Lower leg skin (tissue), 4 donors: ENCODE measurements around the gene ANKH. TPM values are rescaled to one million over a fixed set of nuclear protein-coding genes. Genes with fewer than 3 reads are reported as not detected.
"Not testable (repeated sequence)": the region's sequence is repeated elsewhere in the genome, so short reads cannot be mapped to it uniquely, and the experiment has no call there.

Source experiments
- DNase-seq, 2 donors: peaks; one replicate each; pipeline ENCODE4 v3.0.0-alpha.2; 2019; ENCODE audit warnings: low spot score in 2 of 2
- H3K4me3 ChIP-seq: fragments of 200-600 bp; sonication (generic); 2 replicates; pipeline ENCODE4 v1.5.1; 2017; ENCODE audit warnings: mild to moderate bottlenecking, low read depth; ENCODE audit not compliant: poor library complexity, severe bottlenecking
- POLR2A ChIP-seq, 2 donors: fragments of 450-650 bp; IDR thresholded peaks; one replicate each; pipeline ENCODE4 v1.6.1; 2016 to 2017; ENCODE audit warnings: antibody characterized with exemption in 2 of 2, mild to moderate bottlenecking in 1 of 2, moderate library complexity in 1 of 2
- WGBS, 2 donors: methylation state at CpG; one replicate each; pipeline ENCODE4 v1.1.5; 2018; 5-methylcytosine and 5-hydroxymethylcytosine counted together
- intact Hi-C: fragments of 100-400 bp; cut with DNase I; formaldehyde crosslinking; loops from one replicate; pipeline ENCODE4 v1.15.0; 2023; ENCODE audit warnings: low total_unique reads
- total RNA-seq, 4 donors: library from RNA; depleted of rRNA; stranded (reverse); fragments of >200 nt; gene quantifications; one replicate each; pipeline ENCODE4 v1.1.0, GENCODE V29; 2016
- TF ChIP-seq, protein P1 (sequence below), 3 donors: fragments of 450-650 bp; IDR thresholded peaks; one replicate each; pipeline ENCODE4 v1.5.1; 2016; ENCODE audit warnings: antibody characterized with exemption in 3 of 3, mild to moderate bottlenecking in 3 of 3, moderate library complexity in 2 of 3

Gene ANKH
- total RNA-seq: 10 to 100 TPM; 44.0 to 84.8 (median 67.9) TPM

DNA sequence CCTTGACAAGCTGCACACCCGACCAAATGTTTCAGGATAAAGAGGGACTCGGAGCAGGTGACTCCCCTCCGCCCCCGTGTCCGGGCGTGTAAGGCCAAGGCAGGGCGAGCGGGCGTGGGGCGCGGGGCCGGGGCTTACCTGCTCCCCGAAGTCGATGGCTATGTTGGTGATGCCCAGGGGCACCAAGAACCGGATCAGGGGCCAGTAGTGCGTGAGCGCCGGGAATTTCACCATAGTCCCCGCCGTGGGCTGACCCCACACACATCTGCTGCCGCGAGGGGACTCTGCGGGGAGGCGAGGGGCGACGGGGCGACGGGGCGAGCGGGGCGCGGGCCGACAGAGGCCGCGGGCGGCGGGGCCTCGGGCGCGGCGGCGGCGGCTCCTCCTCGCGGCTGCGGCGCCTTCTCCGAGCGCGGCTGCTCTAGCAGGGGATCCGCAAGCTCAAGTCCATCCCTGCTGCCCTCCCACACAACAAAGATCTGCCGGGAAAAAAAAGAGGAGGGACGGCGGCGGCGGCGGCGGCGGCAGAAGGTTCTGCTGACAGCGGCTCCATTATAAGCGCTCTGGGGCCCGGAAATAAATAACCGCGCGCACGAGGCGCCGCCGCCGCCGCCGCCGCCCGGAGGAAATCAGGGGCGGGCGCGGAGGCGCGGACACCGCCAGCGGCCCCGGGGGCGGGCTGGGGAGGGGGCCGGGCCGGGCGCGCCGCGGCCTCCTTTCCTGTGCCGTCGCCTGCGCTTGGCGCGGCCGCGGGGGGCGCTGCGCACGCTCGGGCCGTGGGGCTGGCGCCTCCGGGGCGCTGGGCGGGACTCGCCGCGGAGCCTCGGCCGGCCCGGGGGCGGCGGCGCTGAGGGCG is at the start of gene ANKH:
TSS of gene ANKH (minus strand) at position 565 of the 856 bp plus-strand sequence. CDS start at position 234, 331 bp downstream.
- DNase-seq: peak; percentile 53 to 95
- intact Hi-C loops: no loop called here
- 0 to 3% methylated on average over 12 to 49 of the region's 115 CpGs for WGBS, 2 donors

DNA sequence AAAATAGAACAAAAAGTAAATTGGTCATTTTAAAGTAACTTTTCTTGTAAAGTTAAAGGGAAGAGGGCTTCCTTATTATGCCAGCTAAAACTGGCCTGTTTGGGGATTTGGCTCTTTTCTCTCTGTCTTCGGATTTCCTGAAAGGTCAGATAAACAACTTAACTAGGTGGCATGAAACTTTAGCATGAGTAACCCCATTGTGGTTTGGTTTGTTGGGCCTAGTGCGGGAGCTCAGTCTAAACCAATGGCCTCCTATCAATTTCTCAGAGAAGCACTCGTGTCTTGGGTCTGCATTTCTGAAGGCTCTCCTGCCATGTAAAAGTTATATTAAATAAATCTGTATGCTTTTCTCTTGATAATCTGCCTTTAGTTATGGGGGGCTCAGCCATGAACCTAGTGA is 48.5 kb upstream of the ANKH start:
- no peak overlapping the region for H3K4me3 ChIP-seq
- WGBS, 2 donors: 86% methylated on average over 3 of the region's 3 CpGs
- intact Hi-C loops: no loop called here
- TF ChIP-seq, protein P1, sequence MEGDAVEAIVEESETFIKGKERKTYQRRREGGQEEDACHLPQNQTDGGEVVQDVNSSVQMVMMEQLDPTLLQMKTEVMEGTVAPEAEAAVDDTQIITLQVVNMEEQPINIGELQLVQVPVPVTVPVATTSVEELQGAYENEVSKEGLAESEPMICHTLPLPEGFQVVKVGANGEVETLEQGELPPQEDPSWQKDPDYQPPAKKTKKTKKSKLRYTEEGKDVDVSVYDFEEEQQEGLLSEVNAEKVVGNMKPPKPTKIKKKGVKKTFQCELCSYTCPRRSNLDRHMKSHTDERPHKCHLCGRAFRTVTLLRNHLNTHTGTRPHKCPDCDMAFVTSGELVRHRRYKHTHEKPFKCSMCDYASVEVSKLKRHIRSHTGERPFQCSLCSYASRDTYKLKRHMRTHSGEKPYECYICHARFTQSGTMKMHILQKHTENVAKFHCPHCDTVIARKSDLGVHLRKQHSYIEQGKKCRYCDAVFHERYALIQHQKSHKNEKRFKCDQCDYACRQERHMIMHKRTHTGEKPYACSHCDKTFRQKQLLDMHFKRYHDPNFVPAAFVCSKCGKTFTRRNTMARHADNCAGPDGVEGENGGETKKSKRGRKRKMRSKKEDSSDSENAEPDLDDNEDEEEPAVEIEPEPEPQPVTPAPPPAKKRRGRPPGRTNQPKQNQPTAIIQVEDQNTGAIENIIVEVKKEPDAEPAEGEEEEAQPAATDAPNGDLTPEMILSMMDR (IDR thresholded peaks at IDR 0.05): no peak
- no peak for TF ChIP-seq POLR2A (IDR thresholded peaks at IDR 0.05)
- DNase-seq: no peak

More for the DNA sequence above, at the start of gene ANKH:
- TF ChIP-seq POLR2A (IDR thresholded peaks at IDR 0.05): no peak
- TF ChIP-seq, protein P1 (IDR thresholded peaks at IDR 0.05): no peak
- H3K4me3 ChIP-seq: peak within 1 kb of the TSS; percentile 65

DNA sequence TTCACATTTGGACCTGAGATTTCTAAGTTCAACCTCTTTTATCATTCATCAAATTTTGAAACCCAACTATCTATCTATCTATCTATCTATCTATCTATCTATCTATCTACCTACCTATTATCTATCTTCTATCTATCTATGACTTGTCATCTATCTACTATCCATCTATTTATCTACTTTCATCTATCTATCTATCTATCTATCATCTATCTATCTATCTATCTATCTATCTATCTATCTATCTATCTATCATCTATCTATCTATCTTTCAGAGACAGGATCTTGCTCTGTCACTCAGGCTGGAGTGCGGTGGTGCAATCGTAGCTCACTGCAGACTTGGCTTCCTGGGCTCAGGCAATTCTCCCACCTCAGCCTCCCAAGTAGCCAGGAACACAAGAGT is 47.5 kb upstream of the ANKH start:
- intact Hi-C loops, H3K4me3 ChIP-seq, DNase-seq: not testable (repeated sequence)
- 89 to 98% methylated on average over 2 of the region's 2 CpGs for WGBS, 2 donors

DNA sequence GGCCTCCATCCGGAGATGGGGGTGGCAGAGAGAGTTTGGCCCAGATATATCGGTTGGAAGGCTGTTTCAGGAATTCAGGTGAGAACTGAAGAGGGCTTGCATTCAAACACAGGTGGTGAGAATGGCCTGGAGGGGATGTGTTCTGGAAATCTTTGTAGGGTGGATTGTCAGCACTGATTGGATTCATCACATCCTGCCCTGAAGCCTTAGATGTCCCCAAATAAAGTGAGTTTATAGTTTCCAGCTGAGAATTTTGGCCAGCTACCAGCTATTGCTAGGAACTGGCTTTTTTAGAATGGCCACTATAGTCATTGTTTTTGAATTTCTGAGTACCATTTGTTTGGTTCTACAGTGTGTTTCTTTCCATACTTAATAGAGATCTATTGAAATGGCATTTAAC is 46.1 kb upstream of the ANKH start:
- 34 to 50% methylated on average over 2 of the region's 2 CpGs for WGBS, 2 donors
- DNase-seq: no peak

DNA sequence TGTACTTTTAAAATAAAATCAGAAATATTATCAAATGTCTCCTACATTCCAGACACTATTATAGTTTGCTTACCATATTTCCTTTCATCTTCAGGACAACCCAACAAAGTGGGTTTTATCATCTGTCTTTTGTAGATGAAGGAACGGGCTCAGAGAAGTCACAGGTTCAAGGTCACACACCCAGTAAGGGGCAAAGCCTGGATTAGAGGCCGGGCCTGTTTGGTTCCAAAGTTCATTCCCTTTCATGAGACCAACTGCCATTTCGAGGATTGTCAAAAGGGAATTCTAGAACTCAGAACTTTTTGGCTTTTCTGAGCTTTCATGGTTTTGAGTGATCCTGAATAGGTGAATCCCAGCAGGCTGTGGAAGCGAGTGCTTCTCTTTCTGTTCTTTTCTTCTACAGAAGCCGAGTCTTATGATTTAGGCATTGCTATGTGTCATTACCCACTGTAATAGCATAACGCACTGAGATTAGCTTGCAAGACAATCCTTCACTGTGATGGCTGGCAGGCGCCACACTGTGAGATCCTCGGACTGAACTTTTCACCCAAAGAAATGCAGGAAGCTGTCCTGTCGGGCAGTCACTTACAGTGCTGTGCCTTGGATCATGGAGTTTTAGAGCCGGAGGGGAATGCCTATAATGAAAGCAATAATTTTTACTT is 43.8 kb upstream of the ANKH start:
- 81 to 84% methylated on average over 10 of the region's 10 CpGs for WGBS, 2 donors
- no peak for DNase-seq
- TF ChIP-seq, protein P1 (IDR thresholded peaks at IDR 0.05): no peak
- TF ChIP-seq POLR2A (IDR thresholded peaks at IDR 0.05): no peak
- intact Hi-C loops: no loop called here
- no peak overlapping the region for H3K4me3 ChIP-seq

More for the DNA sequence above, 46.1 kb upstream of the ANKH start:
- no peak for TF ChIP-seq POLR2A (IDR thresholded peaks at IDR 0.05)
- TF ChIP-seq, protein P1 (IDR thresholded peaks at IDR 0.05): no peak
- intact Hi-C loops: no loop called here
- no peak overlapping the region for H3K4me3 ChIP-seq

DNA sequence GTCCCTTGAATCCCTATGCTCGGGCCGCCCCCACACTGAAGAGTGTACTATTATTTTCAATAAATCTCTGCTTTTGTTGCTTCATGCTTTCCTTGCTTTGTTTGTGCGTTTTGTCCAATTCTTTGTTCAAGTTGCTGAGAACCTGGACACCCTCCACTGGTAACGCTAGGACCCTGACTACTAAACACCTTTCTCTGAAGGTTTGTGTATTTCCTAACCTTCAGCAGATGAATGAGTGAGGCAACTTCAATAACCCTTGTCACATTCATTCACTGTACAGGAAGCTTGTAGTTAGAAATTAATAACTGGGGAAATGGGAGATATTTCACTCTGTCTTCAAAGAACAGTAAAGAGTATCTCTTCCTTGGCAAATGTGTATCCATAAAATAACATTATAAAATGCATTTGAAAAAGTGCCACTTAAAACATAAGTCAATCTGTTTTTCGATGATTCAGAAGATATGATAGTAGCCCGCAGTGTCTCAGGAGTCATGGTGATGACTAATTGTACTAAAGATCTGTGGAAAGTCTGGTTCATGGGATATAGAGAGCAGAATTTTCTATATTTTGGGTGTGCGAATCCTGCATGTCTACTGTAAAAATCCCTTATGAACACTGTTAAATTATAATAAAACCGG is 43.2 kb upstream of the ANKH start:
- no peak for TF ChIP-seq POLR2A (IDR thresholded peaks at IDR 0.05)
- TF ChIP-seq, protein P1 (IDR thresholded peaks at IDR 0.05): no peak
- no peak for DNase-seq
- H3K4me3 ChIP-seq: no peak overlapping the region
- 81 to 83% methylated on average over 8 of the region's 8 CpGs for WGBS, 2 donors
- intact Hi-C loops: no loop called here
